H1 (cell line): Measurements from ENCODE around the gene ABHD14A. TPM values are rescaled to one million over a fixed set of nuclear protein-coding genes. Genes with fewer than 3 reads are reported as not detected.
A peak's percentile ranks its signal among the peaks of the same experiment; 100 is the strongest.

Experiments
- BCL11A ChIP-seq, 2 experiments: IDR thresholded peaks; one replicate each; pipeline ENCODE4 v1.6.1; 2011; ENCODE audit warnings: low read depth in 2 of 2, low read length in 2 of 2, mild to moderate bottlenecking in 2 of 2
- CREB1 ChIP-seq: IDR thresholded peaks from 2 replicates; pipeline ENCODE4 v1.6.1; 2012; ENCODE audit warnings: inconsistent platforms
- EZH2 ChIP-seq: fragments of 200-600 bp; sonication (generic); IDR thresholded peaks from 2 replicates; pipeline ENCODE4 v1.7.1; 2012; ENCODE audit warnings: low read depth, mild to moderate bottlenecking, moderate library complexity, low read length, inconsistent platforms; ENCODE audit not compliant: severe bottlenecking
- GABPA ChIP-seq: IDR thresholded peaks from 2 replicates; pipeline ENCODE4 v1.6.1; 2011; ENCODE audit warnings: mild to moderate bottlenecking, low read length, moderate library complexity, borderline replicate concordance; ENCODE audit not compliant: insufficient read depth
- HDAC6 ChIP-seq: IDR thresholded peaks from one replicate; pipeline ENCODE4 v1.7.1; 2012; ENCODE audit warnings: low read depth, mild to moderate bottlenecking, inconsistent platforms, low read length, moderate library complexity
- KDM4A ChIP-seq: IDR thresholded peaks from one replicate; pipeline ENCODE4 v1.7.1; 2012; ENCODE audit warnings: low read depth, mild to moderate bottlenecking, moderate library complexity, low read length, inconsistent platforms; ENCODE audit not compliant: severe bottlenecking
- KDM5A ChIP-seq: fragments of 200-600 bp; IDR thresholded peaks from 2 replicates; pipeline ENCODE4 v1.7.1; 2012; ENCODE audit warnings: mild to moderate bottlenecking, low read length, inconsistent platforms, mixed read lengths
- POLR2A ChIP-seq, 2 experiments: IDR thresholded peaks; 1 replicate in 1 of 2; 2 replicates in 1 of 2; pipeline ENCODE4 v1.6.1; 2011; ENCODE audit warnings: low read depth in 2 of 2, low read length in 2 of 2, mild to moderate bottlenecking in 2 of 2; ENCODE audit errors: control extremely low read depth in 1 of 2
- SIN3A ChIP-seq, 2 experiments: IDR thresholded peaks in 1 of 2; conservative IDR thresholded peaks in 1 of 2; 2 replicates each; pipeline ENCODE4 v1.6.1; 2011 to 2012; ENCODE audit warnings: low read length in 2 of 2, improper control_type of control experiment in 1 of 2, low read depth in 1 of 2, mild to moderate bottlenecking in 1 of 2
- SP1 ChIP-seq: IDR thresholded peaks from 2 replicates; pipeline ENCODE4 v1.6.1; 2011; ENCODE audit warnings: low read depth, low read length
- SP4 ChIP-seq: IDR thresholded peaks from 2 replicates; pipeline ENCODE4 v1.6.1; 2012; ENCODE audit warnings: low read length, inconsistent platforms
- TAF1 ChIP-seq: IDR thresholded peaks from 2 replicates; pipeline ENCODE4 v1.6.1; 2011; ENCODE audit warnings: mild to moderate bottlenecking, low read depth, low read length
- TAF7 ChIP-seq: optimal IDR thresholded peaks from 2 replicates; pipeline ENCODE3; 2011; ENCODE audit warnings: low read depth, mild to moderate bottlenecking, inconsistent platforms, low read length, moderate library complexity, borderline replicate concordance
- TCF12 ChIP-seq: IDR thresholded peaks from 2 replicates; pipeline ENCODE4 v1.6.1; 2011; ENCODE audit warnings: low read depth, mild to moderate bottlenecking, low read length
- polyA plus RNA-seq, 7 experiments: library from polyadenylated mRNA; depleted of rRNA in 3 of 7; stranded (reverse) in 5 of 7; unstranded in 2 of 7; fragments of >200 nt in 5 of 7; fragments of 200-250 nt in 2 of 7; gene quantifications; 1 replicate in 5 of 7; 2 replicates in 1 of 7; 4 replicates in 1 of 7; pipeline versions ENCODE4 v1.2.1 to v1.2.3, GENCODE V29; 2011 to 2013; ENCODE audit warnings: missing spikeins in 2 of 7, mixed read lengths in 2 of 7
- total RNA-seq: library from RNA; stranded (reverse); fragmentation: NEBNext Ultra II Directional; extraction: Animal tissue kit (Norgen Biotek cat#: 25700); gene quantifications from 2 replicates; pipeline ENCODE4 v1.2.1, GENCODE V29; 2021

ABHD14A gene
- total and polyA plus RNA-seq, 2 of the 8 experiments (the other 6 are each of a cell fraction or from before 2014, with no cell fraction given): 4.6 to 9.8 TPM

DNA sequence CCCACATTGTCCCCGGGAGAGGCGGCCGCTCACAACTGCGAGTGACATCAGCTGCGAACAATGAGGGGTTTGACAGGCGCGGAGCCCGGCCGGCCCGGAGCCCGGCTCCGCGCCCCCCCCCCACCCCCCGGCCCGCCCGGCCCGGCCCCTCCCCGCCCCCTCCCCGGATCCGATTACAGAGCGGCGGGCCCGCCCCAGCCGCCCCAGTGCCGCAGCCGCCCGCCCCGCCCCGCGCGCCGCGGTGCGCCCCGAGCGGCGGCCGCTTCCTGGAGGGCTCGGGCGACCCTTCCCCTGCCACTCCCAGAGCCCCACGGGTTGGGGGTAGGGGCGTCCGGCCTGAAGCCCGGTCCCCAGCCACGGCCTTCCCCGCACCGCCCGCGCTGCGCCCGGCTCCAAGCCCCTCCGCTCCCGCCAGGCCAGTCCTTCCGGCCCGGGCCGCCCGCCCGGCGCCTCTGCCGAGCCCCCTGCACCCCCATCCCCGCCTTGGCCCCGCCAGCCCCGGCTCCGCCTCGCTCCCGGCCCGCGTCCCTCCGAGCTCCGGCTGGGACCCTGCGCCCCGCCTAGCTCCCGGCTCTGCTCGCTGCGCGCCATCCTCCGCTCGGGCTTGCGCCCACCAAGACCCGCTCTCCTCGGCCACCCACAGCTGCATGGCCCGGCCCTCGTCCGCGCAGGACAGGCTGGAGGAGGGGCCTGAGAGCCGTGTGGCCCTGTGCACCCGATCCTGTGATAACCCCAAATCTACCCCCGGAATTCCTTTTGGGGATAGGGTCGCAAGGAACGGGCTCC, 7.3 kb upstream of the ABHD14A start, which contains the start of gene PCBP4 (continued):
- no peak for TF ChIP-seq CREB1
- no peak for TF ChIP-seq BCL11A (IDR thresholded peaks at IDR 0.05; ENCODE audit: low read depth in 2 of 2, low read length in 2 of 2)
- TF ChIP-seq TAF1: 0 out of 2 replicates have a peak, but pooled peaks have one; percentile 34
- TF ChIP-seq TCF12: no peak
- TF ChIP-seq SP4: no peak
- no peak for TF ChIP-seq POLR2A (IDR thresholded peaks at IDR 0.05; ENCODE audit: control extremely low read depth in 1 of 2, low read depth in 2 of 2, low read length in 2 of 2)
- no peak for TF ChIP-seq TAF7
- peak; percentile 26 for TF ChIP-seq KDM4A
- no peak for TF ChIP-seq HDAC6
- no peak for TF ChIP-seq EZH2
- no peak for TF ChIP-seq SP1
- no peak for TF ChIP-seq SIN3A (conservative IDR thresholded peaks at IDR 0.05 in 1 of 2, IDR thresholded peaks at IDR 0.05 in 1 of 2; ENCODE audit: low read depth in 1 of 2, low read length in 2 of 2)
- TF ChIP-seq GABPA: no peak
- TF ChIP-seq KDM5A: no peak
